ENCODE measurements around the gene CTNNA2.

CTNNA2 gene

GRCh38 chr2:80461505-80462197, 948.8 kb downstream of the CTNNA2 start:
- DNase-seq = no peak

GRCh38 chr2:80462654-80463053, 949.8 kb downstream of the CTNNA2 start:
- DNase-seq = no peak

- DNase-seq = no peak
These were observed 951.4 kb downstream of the CTNNA2 start for GRCh38 chr2:80464275-80464674.

- no peak for DNase-seq
These were observed 954.5 kb downstream of the CTNNA2 start for GRCh38 chr2:80467262-80467811.

- DNase-seq = no peak
These were observed 956.6 kb downstream of the CTNNA2 start for GRCh38 chr2:80469428-80469827.

GRCh38 chr2:80473069-80473468, 960.2 kb downstream of the CTNNA2 start:
- no peak for DNase-seq

- no peak for DNase-seq
These were observed 960.9 kb downstream of the CTNNA2 start for GRCh38 chr2:80473796-80474195.

- DNase-seq = no peak
These were observed 963.1 kb downstream of the CTNNA2 start for GRCh38 chr2:80475970-80476369.

- DNase-seq = no peak
These were observed 963.8 kb downstream of the CTNNA2 start for GRCh38 chr2:80476535-80477117.

- DNase-seq = no peak
These were observed 969.4 kb downstream of the CTNNA2 start for GRCh38 chr2:80482276-80482675.

- DNase-seq = no peak
These were observed 976.9 kb downstream of the CTNNA2 start for GRCh38 chr2:80489717-80490116.

- no peak for DNase-seq
These were observed 978.1 kb downstream of the CTNNA2 start for GRCh38 chr2:80490964-80491363.

- no peak for DNase-seq
These were observed 983.5 kb downstream of the CTNNA2 start for GRCh38 chr2:80496346-80496745.

- DNase-seq = no peak
These were observed 983.9 kb downstream of the CTNNA2 start for GRCh38 chr2:80496775-80497174.

- DNase-seq = no peak
These were observed 986.2 kb downstream of the CTNNA2 start for GRCh38 chr2:80499095-80499494.

GRCh38 chr2:80501874-80502624, 989.2 kb downstream of the CTNNA2 start:
- no peak for DNase-seq

- no peak for DNase-seq
These were observed 993.7 kb downstream of the CTNNA2 start for GRCh38 chr2:80506563-80506962.

- DNase-seq = no peak
These were observed 997.9 kb downstream of the CTNNA2 start for GRCh38 chr2:80510716-80511115.

GRCh38 chr2:80515964-80516363, 1003.1 kb downstream of the CTNNA2 start:
- no peak for DNase-seq

- DNase-seq = no peak
These were observed 1004.5 kb downstream of the CTNNA2 start for GRCh38 chr2:80517316-80517715.

- no peak for DNase-seq
These were observed 1006.3 kb downstream of the CTNNA2 start for GRCh38 chr2:80519121-80519643.

GRCh38 chr2:80519699-80520291, 1006.9 kb downstream of the CTNNA2 start:
- no peak for DNase-seq

GRCh38 chr2:80525152-80525551, 1012.3 kb downstream of the CTNNA2 start:
- DNase-seq = no peak

Measured in activated CD8-positive, alpha-beta memory T cell treated with anti-CD3 and anti-CD28 coated beads, Interleukin-2, amount 50 U/mL, for 4 hours (primary cell).